Measurements from ENCODE around the gene FRMD4A. TPM values are rescaled to one million over a fixed set of nuclear protein-coding genes. Genes with fewer than 3 reads are reported as not detected.

The FRMD4A gene
- total and polyA plus RNA-seq, 12 donors: 9.1 to 29.6 (median 14.6) TPM

- H3K9me3 ChIP-seq (replicated peaks in 1 of 3): no peaks in the 10 kb centered on the region
- H3K27me3 ChIP-seq: no peaks in the 10 kb centered on the region
- 83 to 91% (median 88%) methylated on average over 7 of the region's 7 CpGs for WGBS, 4 donors
- TF ChIP-seq POLR2A (IDR thresholded peaks at IDR 0.05): no peak
- no peak for TF ChIP-seq CTCF (IDR thresholded peaks at IDR 0.05)
- H3K36me3 ChIP-seq (replicated peaks in 1 of 2): no peaks in the 10 kb centered on the region
- no peak overlapping the region for H3K27ac ChIP-seq
- no peaks in the 10 kb centered on the region for H3K4me1 ChIP-seq (replicated peaks in 1 of 2)
- intact Hi-C loops (cut with DNase I): no loop called here
- no peak for DNase-seq
- no peak overlapping the region for H3K4me3 ChIP-seq
Observed at GRCh38 chr10:13730956-13731355, 599.8 kb downstream of the FRMD4A start.

- no peak overlapping the region for H3K27ac ChIP-seq
- H3K4me1 ChIP-seq (replicated peaks in 1 of 2): no peaks in the 10 kb centered on the region
- no peak overlapping the region for H3K4me3 ChIP-seq
- DNase-seq: no peak
- no peaks in the 10 kb centered on the region for H3K9me3 ChIP-seq (replicated peaks in 1 of 3)
- intact Hi-C loops (cut with DNase I): no loop called here
- TF ChIP-seq CTCF (IDR thresholded peaks at IDR 0.05): no peak
- TF ChIP-seq POLR2A (IDR thresholded peaks at IDR 0.05): no peak
- H3K36me3 ChIP-seq (replicated peaks in 1 of 2): no peaks in the 10 kb centered on the region
- 73 to 79% (median 76%) methylated on average over 10 of the region's 10 CpGs for WGBS, 4 donors
- H3K27me3 ChIP-seq: no peaks in the 10 kb centered on the region
Observed at GRCh38 chr10:13730306-13730652, 600.4 kb downstream of the FRMD4A start.

- H3K9me3 ChIP-seq (replicated peaks in 1 of 3): no peaks in the 10 kb centered on the region
- no peaks in the 10 kb centered on the region for H3K4me1 ChIP-seq (replicated peaks in 1 of 2)
- no peaks in the 10 kb centered on the region for H3K27me3 ChIP-seq
- TF ChIP-seq CTCF (IDR thresholded peaks at IDR 0.05): no peak
- H3K27ac ChIP-seq: no peak overlapping the region
- no peak overlapping the region for H3K4me3 ChIP-seq
- intact Hi-C loops (cut with DNase I): no loop called here
- 60 to 75% (median 72%) methylated on average over 10 to 11 of the region's 11 CpGs for WGBS, 4 donors
- H3K36me3 ChIP-seq (replicated peaks in 1 of 2): no peaks in the 10 kb centered on the region
- no peak for DNase-seq
Observed at GRCh38 chr10:13729586-13730305, 601.0 kb downstream of the FRMD4A start.

- H3K27ac ChIP-seq: no peak overlapping the region
- no peaks in the 10 kb centered on the region for H3K36me3 ChIP-seq (replicated peaks in 1 of 2)
- DNase-seq: no peak
- H3K27me3 ChIP-seq: no peaks in the 10 kb centered on the region
- no peaks in the 10 kb centered on the region for H3K9me3 ChIP-seq (replicated peaks in 1 of 3)
- H3K4me1 ChIP-seq (replicated peaks in 1 of 2): no peaks in the 10 kb centered on the region
- TF ChIP-seq POLR2A (IDR thresholded peaks at IDR 0.05) (no peak), CTCF (IDR thresholded peaks at IDR 0.05) (no peak)
- 90 to 95% (median 92%) methylated on average over 24 to 26 of the region's 26 CpGs for WGBS, 4 donors
- intact Hi-C loops (cut with DNase I): no loop called here
- no peak overlapping the region for H3K4me3 ChIP-seq
Observed at GRCh38 chr10:13728898-13729535, 601.7 kb downstream of the FRMD4A start.
